GM12873 (cell line): Measurements from ENCODE around the gene CCDC150.

Source experiments
- CTCF ChIP-seq: IDR thresholded peaks from 2 replicates; pipeline ENCODE4 v1.5.1; 2012; ENCODE audit warnings: low read depth, mild to moderate bottlenecking, moderate library complexity, low read length, control low read depth; ENCODE audit not compliant: insufficient read depth; ENCODE audit errors: missing control alignments

Gene CCDC150

GRCh38 chr2:196639180-196640030 lies at the start of gene CCDC150:
Gene CCDC150 (plus strand): TSS chr2:196639715. CDS start chr2:196639767, 52 bp downstream.
- TF ChIP-seq CTCF = no peak

GRCh38 chr2:196590286-196590685 lies 49.2 kb upstream of the CCDC150 start:
- TF ChIP-seq CTCF = no peak

GRCh38 chr2:196591004-196591403 lies 48.5 kb upstream of the CCDC150 start:
- TF ChIP-seq CTCF = no peak

GRCh38 chr2:196591621-196592022 lies 47.9 kb upstream of the CCDC150 start:
- TF ChIP-seq CTCF = no peak

GRCh38 chr2:196592331-196592910 lies 47.1 kb upstream of the CCDC150 start:
- TF ChIP-seq CTCF = no peak

GRCh38 chr2:196592911-196593881 lies 46.3 kb upstream of the CCDC150 start, which contains the start of gene HECW2:
Gene HECW2 (minus strand): TSS chr2:196593554.
- TF ChIP-seq CTCF = no peak
